DOHH2 (cell line): ENCODE results near the gene GRIN1.

ENCODE experiments used
- H3F3A ChIP-seq: fragments of 200-600 bp; sonication (generic), shearing (Covaris generic); 2 replicates; pipeline ENCODE4 v1.6.0; 2016; ENCODE audit warnings: antibody characterized with exemption, mild to moderate bottlenecking; ENCODE audit not compliant: control insufficient read depth, insufficient read depth
- H3K27ac ChIP-seq: fragments of 200-600 bp; sonication (generic); 2 replicates; pipeline ENCODE4 v1.5.1; 2014; ENCODE audit warnings: low read depth, mild to moderate bottlenecking, low read length, moderate library complexity
- H3K27me3 ChIP-seq: fragments of 200-600 bp; sonication (generic); 2 replicates; pipeline ENCODE4 v1.6.1; 2014; ENCODE audit warnings: mild to moderate bottlenecking, low read length, mixed read lengths; ENCODE audit not compliant: control insufficient read depth
- H3K36me3 ChIP-seq: fragments of 200-600 bp; sonication (generic); 2 replicates; pipeline ENCODE4 v1.6.1; 2014; ENCODE audit warnings: mild to moderate bottlenecking, low read length, moderate library complexity, mixed read lengths; ENCODE audit not compliant: control insufficient read depth
- H3K4me1 ChIP-seq: fragments of 200-600 bp; sonication (generic); 2 replicates; pipeline ENCODE4 v1.6.1; 2014; ENCODE audit warnings: mild to moderate bottlenecking, low read length, mixed read lengths; ENCODE audit not compliant: control insufficient read depth
- H3K4me2 ChIP-seq: fragments of 200-600 bp; sonication (generic); 2 replicates; pipeline ENCODE4 v1.6.0; 2014; ENCODE audit warnings: mild to moderate bottlenecking, low read length, moderate library complexity
- H3K4me3 ChIP-seq: fragments of 200-600 bp; sonication (generic); 2 replicates; pipeline ENCODE4 v1.5.1; 2014; ENCODE audit warnings: mild to moderate bottlenecking, low read length, mixed read lengths
- H3K79me2 ChIP-seq: fragments of 200-600 bp; sonication (generic); 2 replicates; pipeline ENCODE4 v1.6.1; 2014; ENCODE audit warnings: mild to moderate bottlenecking, low read length, mixed read lengths; ENCODE audit not compliant: control insufficient read depth
- H3K9me2 ChIP-seq: fragments of 200-600 bp; sonication (generic); replicated peaks from 2 replicates; pipeline ENCODE4 v1.6.1; 2014; ENCODE audit warnings: mild to moderate bottlenecking, low read length, mixed read lengths; ENCODE audit not compliant: control insufficient read depth
- H3K9me3 ChIP-seq: fragments of 200-600 bp; sonication (generic); 2 replicates; pipeline ENCODE4 v1.6.1; 2014; ENCODE audit warnings: antibody characterized with exemption, low read length, mixed read lengths; ENCODE audit not compliant: control insufficient read depth, insufficient read depth
- H4K20me1 ChIP-seq: fragments of 200-600 bp; sonication (generic); 2 replicates; pipeline ENCODE4 v1.6.0; 2014; ENCODE audit warnings: low read depth, mild to moderate bottlenecking, antibody characterized with exemption, low read length, moderate library complexity; ENCODE audit not compliant: control insufficient read depth, insufficient read depth
- EZH2phosphoT487 ChIP-seq: fragments of 200-600 bp; sonication (generic); IDR thresholded peaks from 2 replicates; pipeline ENCODE4 v1.6.1; 2017; ENCODE audit warnings: borderline replicate concordance, mild to moderate bottlenecking, antibody characterized with exemption, low read length, moderate library complexity, mixed read lengths
- TF ChIP-seq, protein P1 (sequence below): fragments of 200-600 bp; sonication (generic); IDR thresholded peaks from one replicate; pipeline ENCODE4 v1.5.1; 2014; ENCODE audit warnings: antibody characterized with exemption, mild to moderate bottlenecking, low read depth, low read length; ENCODE audit not compliant: poor library complexity, severe bottlenecking

Gene GRIN1

GRCh38 chr9:137176302-137177182 is 37.6 kb downstream of the GRIN1 start:
- Histone ChIP-seq H3K4me1 (peaks cover 24% of the 10 kb centered on the region), H3K27me3 (no peaks in the 10 kb centered on the region), H3K4me3 (no peak overlapping the region), H3K36me3 (peaks cover 20% of the 10 kb centered on the region), H3K4me2 (no peak overlapping the region), H3K9me3 (no peaks in the 10 kb centered on the region), H3K27ac (no peak overlapping the region), H3K79me2 (no peaks in the 10 kb centered on the region), H4K20me1 (peaks cover 5% of the 10 kb centered on the region; the same call in 1 of the 2 replicates), H3F3A (peaks cover 7% of the 10 kb centered on the region), H3K9me2 (no peaks in the 10 kb centered on the region)
- TF ChIP-seq, protein P1, sequence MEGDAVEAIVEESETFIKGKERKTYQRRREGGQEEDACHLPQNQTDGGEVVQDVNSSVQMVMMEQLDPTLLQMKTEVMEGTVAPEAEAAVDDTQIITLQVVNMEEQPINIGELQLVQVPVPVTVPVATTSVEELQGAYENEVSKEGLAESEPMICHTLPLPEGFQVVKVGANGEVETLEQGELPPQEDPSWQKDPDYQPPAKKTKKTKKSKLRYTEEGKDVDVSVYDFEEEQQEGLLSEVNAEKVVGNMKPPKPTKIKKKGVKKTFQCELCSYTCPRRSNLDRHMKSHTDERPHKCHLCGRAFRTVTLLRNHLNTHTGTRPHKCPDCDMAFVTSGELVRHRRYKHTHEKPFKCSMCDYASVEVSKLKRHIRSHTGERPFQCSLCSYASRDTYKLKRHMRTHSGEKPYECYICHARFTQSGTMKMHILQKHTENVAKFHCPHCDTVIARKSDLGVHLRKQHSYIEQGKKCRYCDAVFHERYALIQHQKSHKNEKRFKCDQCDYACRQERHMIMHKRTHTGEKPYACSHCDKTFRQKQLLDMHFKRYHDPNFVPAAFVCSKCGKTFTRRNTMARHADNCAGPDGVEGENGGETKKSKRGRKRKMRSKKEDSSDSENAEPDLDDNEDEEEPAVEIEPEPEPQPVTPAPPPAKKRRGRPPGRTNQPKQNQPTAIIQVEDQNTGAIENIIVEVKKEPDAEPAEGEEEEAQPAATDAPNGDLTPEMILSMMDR = peak; percentile 55
- TF ChIP-seq EZH2phosphoT487 = no peak

DNA sequence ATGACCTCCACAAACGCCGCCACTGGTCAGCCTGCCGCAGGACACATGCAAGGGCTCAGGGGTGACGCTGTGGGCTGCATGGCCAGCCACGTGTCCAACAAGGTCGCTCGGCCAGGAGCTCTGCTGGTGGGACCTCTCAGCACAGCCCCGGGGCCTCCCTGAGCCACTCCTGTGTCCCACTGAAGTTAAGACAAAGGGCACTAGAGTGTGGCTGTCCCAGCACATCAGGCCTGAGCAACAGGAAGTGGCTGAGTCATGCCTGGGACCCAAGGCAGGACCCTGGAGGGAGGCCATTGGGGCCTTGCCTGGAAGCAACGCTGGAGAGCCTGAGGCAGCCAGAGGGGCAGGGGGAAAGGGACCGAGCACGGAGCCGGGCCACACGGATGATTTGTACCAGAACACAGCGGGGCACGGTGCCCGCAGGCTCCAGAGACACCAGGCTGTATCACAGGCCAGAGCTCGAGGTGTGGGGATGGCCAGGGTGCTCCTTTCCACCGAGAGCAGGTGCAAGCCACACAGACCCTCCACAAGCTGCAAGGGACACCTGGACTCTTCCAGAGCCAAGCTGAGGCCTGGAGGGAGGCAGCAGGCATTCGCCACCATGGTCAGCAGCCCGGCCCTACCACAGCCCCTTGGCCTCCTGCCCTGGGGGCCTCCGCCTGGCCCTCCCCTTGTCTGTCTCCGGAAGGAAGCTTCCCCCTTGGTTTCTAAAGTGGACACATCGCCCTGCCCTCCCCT is 39.4 kb downstream of the GRIN1 start:
- Histone ChIP-seq H3K4me3 (no peak overlapping the region), H3K79me2 (no peaks in the 10 kb centered on the region), H3K9me2 (no peaks in the 10 kb centered on the region), H3K36me3 (peaks cover 32% of the 10 kb centered on the region), H3K4me2 (no peak overlapping the region), H3K9me3 (no peaks in the 10 kb centered on the region), H3K27ac (no peak overlapping the region), H4K20me1 (peaks cover 5% of the 10 kb centered on the region; the same call in 1 of the 2 replicates), H3F3A (peaks cover 7% of the 10 kb centered on the region), H3K4me1 (peaks cover 19% of the 10 kb centered on the region), H3K27me3 (no peaks in the 10 kb centered on the region)
- no peak for TF ChIP-seq EZH2phosphoT487
- TF ChIP-seq, protein P1 = no peak

DNA sequence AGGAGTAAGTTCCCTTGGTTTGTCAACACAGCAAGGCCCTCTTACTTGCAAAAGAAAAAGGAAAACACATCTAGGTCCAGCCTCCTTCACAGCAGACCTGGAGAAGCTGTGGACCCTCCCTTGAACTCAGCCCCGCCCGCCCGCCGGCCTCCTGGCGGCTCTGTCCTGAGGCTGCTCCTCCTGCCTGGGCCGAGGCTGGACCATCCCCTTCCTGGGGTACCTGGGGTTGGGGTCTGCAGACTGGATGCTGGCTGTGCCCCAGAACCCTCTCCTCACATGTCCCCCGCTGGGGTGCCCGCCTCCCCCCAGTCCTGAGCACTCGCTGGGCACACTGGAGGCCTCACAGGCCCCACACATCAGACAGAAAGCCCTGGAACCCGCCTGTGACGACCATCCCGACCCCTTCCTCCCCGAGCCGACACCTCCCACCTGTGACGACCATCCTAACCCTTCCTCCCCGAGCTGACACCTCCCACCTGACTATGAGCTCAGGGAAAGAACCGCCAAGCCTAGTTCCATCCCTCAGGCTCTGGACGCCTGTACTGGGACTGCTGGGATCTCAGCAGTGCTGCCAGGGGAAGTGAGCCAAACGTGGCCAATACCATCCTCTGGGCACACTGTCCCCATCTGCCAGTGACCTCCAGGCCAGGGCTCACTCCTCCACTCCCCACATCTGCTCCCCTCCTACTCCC is 40.1 kb downstream of the GRIN1 start:
- Histone ChIP-seq H3K4me1 (peaks cover 12% of the 10 kb centered on the region), H3K36me3 (peaks cover 38% of the 10 kb centered on the region), H3K9me3 (no peaks in the 10 kb centered on the region), H3F3A (peaks cover 7% of the 10 kb centered on the region), H3K4me3 (no peak overlapping the region), H3K27ac (no peak overlapping the region), H4K20me1 (peaks cover 5% of the 10 kb centered on the region; the same call in 1 of the 2 replicates), H3K9me2 (no peaks in the 10 kb centered on the region), H3K79me2 (no peaks in the 10 kb centered on the region), H3K4me2 (no peak overlapping the region), H3K27me3 (no peaks in the 10 kb centered on the region)
- TF ChIP-seq, protein P1 = no peak
- no peak for TF ChIP-seq EZH2phosphoT487
